Dermis microvascular lymphatic vessel endothelial cell (primary cell): ENCODE data around the gene HINT2. TPM values are rescaled to one million over a fixed set of nuclear protein-coding genes. Genes with fewer than 3 reads are reported as not detected.

Source experiments
- DNase-seq, 2 donors: peaks; one replicate each; pipeline versions ENCODE4 v3.0.0 to v3.0.0-alpha.2; 2010; ENCODE audit warnings: low read depth in 2 of 2
- total RNA-seq: library from RNA; depleted of rRNA; stranded (reverse); fragments of >200 nt; gene quantifications from 2 replicates; pipeline ENCODE4 v1.2.1, GENCODE V29; 2014

HINT2 gene
- total RNA-seq, 1 donor from 2014 or later: 9.9 TPM

GRCh38 chr9:35811381-35812024 is 3.3 kb downstream of the HINT2 start:
- DNase-seq: peak; percentile 44 to 67

DNA sequence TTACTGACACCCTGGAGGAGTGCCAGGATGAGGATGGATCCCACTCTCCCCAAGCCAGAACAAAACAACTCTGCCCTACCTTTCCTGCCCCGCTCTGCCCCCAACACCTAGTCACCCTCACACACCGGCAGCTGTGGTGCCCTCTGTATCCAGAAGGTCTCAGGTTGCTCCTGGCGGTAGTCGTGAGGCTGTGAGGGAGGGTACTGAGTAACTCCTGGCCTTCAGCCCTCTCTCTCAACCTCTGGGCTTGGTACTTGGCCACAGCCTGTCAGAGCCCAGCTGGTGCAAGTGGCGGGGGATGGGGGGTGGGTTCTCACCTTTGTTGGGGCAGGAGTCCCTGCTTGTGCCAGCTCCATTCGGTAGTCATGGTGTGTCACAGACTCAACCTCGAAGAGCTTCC is 4.7 kb downstream of the HINT2 start:
- DNase-seq: no peak

DNA sequence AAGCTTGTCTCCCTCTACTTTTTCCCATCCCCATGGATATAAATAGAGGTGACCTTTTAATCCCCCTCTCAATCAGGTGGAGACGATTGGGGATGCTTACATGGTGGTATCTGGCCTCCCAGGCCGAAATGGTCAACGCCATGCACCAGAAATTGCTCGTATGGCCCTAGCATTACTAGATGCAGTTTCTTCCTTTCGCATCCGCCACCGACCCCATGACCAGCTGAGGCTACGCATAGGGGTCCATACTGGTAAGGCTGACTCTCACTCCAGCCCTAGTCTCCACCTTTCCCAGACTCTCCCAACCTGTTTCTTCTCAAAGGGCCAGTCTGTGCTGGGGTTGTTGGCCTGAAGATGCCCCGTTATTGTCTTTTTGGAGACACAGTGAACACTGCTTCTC is 6.4 kb downstream of the HINT2 start:
- DNase-seq: no peak

- no peak for DNase-seq
Observed at GRCh38 chr9:35806101-35806500, 8.7 kb downstream of the HINT2 start.

GRCh38 chr9:35801328-35802128 is 13.3 kb downstream of the HINT2 start:
- no peak for DNase-seq

GRCh38 chr9:35800530-35800929 is 14.3 kb downstream of the HINT2 start:
- no peak for DNase-seq

- peak in 1 of 2 donors; percentile 88 for DNase-seq
Observed at GRCh38 chr9:35798658-35799374, 16.0 kb downstream of the HINT2 start.

- peak in 1 of 2 donors; percentile 36 for DNase-seq
Observed at GRCh38 chr9:35797311-35798109, 17.3 kb downstream of the HINT2 start.

DNA sequence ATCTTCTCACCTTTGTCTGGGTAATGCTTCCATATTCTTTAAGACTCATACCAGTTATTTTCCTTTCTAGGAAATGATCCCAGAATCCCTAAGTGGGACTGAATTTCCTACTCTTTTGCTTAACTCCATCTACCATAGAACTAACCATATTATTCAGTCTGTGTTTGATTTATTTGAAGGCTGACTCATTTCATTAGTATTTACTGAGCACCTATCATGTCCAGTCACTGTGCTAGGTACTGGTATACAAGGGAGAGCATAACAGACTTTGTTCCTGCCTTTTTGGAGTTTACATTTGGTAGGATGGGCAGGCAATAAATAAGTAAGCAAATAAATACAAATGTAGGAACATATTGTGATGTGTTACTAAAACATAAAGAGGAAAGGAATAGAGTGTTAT is 19.1 kb downstream of the HINT2 start:
- DNase-seq: no peak

DNA sequence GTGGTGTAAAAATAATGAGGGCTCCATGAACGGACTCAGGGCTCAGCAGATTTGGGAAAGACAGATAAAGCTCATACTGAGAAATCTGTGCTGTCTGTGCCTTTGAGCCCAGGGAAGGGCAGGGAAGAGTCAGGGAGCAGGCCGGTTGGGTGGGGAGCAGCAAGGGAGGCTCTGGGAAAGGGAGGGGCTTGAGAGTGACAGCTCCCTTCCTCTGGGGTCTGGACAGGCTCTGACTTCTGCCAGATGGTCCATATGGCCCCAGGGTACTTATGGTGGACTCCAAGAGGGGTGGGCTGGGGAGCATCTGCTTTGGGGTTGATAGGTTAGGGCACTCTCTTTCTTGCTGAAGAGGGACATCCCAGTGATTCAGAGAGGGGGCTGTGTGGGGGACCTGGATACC is 21.4 kb downstream of the HINT2 start:
- no peak for DNase-seq

- DNase-seq: no peak
Observed at GRCh38 chr9:35792826-35793225, 22.0 kb downstream of the HINT2 start.

- DNase-seq: no peak
Observed at GRCh38 chr9:35792024-35792813, 22.6 kb downstream of the HINT2 start.

DNA sequence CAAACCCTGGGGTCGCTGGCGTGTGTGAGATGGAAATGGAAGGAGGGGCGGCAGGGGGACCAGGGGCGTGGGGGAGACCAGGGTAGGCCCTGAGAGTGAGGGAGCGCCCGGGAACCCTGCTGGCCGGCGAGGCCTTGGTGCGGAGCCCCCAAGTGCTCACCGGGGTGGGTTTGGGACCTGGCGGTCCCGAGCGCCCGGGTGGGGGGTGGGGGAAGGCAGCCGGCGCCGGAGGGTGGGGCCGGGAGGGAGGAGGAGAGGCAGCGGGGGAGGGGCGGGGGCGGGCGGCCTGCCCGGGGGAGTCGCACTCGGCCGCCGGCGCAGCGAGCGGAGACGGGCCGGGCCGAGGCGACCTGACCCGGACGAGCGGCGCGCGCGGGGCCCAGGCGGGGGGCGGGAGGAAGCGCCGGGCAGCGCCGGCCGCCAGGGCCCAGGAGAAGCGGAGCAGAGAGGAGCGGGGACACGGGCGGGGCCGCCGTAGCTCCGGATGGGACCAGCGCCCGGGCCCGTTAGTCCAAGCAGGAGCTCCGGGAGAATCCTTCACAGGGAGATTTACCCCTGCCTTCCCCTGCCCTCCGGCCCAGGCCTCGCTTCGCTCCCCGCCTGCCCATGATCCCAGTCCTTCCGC is 23.4 kb downstream of the HINT2 start, which contains the start of gene NPR2:
TSS of gene NPR2 (plus strand) at position 295 of the 625 bp plus-strand sequence. CDS start 818 bp downstream, outside the sequence.
- peak in 1 of 2 donors; percentile 29 for DNase-seq

- peak; percentile 66 to 85 for DNase-seq
Observed at GRCh38 chr9:35790385-35791296, 24.2 kb downstream of the HINT2 start.

DNA sequence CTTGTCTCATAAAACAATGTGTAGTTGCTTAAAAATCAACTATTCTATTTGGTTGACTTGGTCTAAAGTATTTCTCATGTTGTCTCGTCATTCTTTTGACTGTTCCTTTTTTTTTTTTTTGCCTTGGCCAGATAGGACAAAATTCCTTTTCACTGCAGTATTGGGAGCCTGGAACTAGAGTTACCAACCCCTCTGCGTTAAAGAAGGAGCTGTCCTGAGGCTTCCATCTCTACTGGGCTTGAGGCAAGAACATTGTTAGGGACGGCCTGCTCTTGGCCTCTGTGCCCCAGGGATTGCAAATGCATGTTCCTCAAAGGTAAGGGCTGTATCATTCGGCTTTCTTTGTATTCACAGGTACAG is 24.8 kb downstream of the HINT2 start:
- no peak for DNase-seq

DNA sequence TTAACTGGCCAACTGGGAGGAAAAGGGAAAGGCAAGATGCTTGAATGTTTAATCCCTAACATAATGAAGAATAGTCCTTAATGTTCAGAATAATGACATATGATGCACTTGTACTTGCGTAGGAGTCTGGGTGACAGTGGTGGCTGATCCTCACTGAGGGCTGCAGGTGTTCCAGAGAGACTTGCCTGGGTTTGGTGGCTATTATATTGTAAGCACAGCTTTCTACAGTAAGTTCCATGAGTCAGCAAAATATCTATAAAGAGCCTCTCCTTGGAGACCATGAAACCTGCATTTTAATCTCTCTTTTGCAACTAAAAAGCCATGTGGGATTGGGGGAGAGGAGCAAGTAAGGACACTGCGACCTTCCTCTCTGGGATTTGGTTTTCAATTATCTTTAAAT is 25.3 kb downstream of the HINT2 start:
- no peak for DNase-seq

DNA sequence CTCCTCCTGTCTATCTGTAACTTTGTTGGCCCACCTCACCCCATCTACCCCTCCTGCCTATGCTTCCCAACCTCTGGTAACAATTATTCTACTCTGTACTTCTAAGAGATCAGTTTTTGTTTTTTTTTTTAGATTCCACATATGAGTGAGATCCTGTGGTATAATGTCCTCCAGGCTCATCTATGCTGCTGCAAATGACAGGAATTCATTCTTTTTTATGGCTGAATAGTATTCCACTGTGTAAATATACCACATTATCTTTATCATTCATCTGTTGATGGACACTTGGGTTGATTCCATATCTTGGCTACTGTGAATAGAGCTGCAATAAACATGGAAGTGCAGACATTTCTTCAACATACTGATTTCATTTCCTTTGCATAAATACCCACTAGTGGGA is 31.4 kb downstream of the HINT2 start:
- DNase-seq: no peak

DNA sequence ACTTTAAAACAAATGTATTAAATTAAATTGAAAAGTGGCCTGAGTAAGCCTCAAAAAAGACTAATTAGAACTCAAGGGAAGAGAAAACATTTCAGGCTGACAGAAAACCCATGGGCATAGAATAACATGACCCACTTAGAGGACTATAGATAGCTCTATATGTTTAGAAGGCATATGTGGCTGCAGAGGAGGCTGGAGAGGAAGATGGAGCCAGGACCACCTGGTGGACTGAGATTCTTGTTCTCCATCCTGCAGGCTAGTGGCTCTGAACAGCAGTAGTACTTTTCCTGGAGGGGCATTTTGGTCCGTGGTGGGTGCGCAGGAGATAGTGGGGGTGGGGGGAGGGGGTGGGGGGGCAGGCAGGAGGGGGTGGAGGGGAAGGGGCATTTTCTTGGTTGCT is 33.8 kb downstream of the HINT2 start:
- DNase-seq: no peak

DNA sequence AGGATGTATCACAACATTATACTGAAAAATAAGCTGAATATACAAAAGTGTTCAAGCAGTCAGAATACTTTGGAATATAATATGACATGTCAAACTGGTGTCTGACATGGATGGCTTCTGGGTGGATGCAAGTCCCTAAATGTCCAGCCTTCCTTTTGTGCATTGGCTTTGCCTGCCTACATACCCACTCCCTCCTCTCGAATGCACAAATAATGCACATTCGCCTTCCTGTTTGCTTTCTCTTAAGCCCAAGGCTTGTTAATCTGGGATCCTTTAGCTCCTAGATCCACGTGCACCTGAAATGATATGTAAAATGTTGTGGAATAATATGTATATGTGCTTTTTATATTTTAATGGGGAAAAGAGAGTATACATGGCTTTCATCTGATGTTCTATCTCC is 36.3 kb downstream of the HINT2 start:
- DNase-seq: no peak
